LNCaP clone FGC (cell line): ENCODE results near the gene LGALS8.
"Not testable (repeated sequence)": the region's sequence is repeated elsewhere in the genome, so short reads cannot be mapped to it uniquely, and the experiment has no call there.

Source experiments
- DNase-seq: peaks from one replicate; pipeline ENCODE4 v3.0.0-alpha.2; 2011; ENCODE audit warnings: low read depth
- H3K4me3 ChIP-seq: 2 replicates; pipeline ENCODE4 v1.5.1; 2011; ENCODE audit warnings: mild to moderate bottlenecking, low read depth, low read length, control low read depth
- CTCF ChIP-seq: IDR thresholded peaks from 2 replicates; pipeline ENCODE4 v1.5.1; 2012; ENCODE audit warnings: mild to moderate bottlenecking; ENCODE audit not compliant: control insufficient read depth, insufficient read depth; ENCODE audit errors: extremely low read depth

The LGALS8 gene

DNA sequence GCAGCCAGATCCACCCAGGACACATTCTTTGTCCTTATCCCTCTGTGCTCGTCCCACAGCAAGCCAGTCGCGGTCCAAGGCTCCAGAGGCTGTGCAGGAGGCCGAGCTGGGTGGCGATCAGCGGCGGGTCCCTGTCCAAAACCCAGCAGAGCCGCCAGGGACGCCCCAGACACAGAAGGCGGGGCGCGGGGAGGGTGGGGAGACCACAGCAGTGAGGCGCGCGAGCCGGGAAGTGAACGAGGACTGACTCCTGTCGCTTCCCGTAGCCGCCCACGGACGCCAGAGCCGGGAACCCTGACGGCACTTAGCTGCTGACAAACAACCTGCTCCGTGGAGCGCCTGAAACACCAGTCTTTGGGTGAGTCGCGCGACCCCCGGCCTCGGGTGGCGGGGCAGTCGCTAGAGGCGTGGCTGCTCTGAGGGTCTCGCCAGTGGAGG lies at the start of gene LGALS8:
LGALS8 (plus strand) TSS at position 279 of the 438 bp plus-strand sequence. CDS start 2,089 bp downstream, outside the sequence.
- peak within 1 kb of the TSS; percentile 74 for H3K4me3 ChIP-seq
- TF ChIP-seq CTCF: 0 out of 2 replicates have a peak, but pooled peaks have one; percentile 2
- no peak for DNase-seq

- TF ChIP-seq CTCF: no peak
- no peak for DNase-seq
These were observed 47.8 kb upstream of the LGALS8 start for GRCh38 chr1:236476019-236476418.

DNA sequence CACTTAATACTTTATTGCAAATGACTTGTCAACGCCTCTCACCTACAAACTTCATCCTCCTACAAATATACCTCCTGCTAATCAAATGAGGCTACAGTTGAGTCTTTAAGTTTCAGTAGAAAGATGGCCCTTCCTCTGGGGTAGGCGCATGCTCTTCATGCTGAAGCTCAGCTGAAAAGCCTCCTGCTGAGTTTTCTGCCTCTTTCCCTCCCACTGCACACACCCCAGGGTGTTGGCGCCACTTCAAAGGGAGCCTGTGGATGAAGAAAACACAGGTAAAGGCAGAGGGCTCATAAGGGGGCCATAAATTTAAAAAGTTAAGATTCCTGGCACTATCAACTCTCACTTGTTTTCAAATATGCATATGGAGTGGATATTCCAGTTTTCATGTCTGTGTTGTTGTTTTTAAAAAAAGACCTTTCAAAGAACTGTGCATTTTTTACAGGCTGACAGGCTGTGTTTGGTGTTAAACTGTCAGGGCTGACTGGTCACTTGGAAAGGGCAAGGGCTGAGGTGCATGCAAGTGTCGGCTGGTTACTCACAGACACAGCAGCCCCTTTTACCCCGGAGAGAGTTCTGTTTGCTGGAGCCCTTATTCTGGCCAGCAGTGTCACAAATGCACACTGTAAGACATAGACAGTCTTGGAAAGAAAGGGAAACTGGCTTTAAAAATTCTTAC lies 42.9 kb upstream of the LGALS8 start:
- no peak overlapping the region for H3K4me3 ChIP-seq
- no peak for TF ChIP-seq CTCF
- no peak for DNase-seq

More at GRCh38 chr1:236476019-236476418, 47.8 kb upstream of the LGALS8 start:
- H3K4me3 ChIP-seq: no peak overlapping the region

- DNase-seq: no peak
- TF ChIP-seq CTCF: no peak
- no peak overlapping the region for H3K4me3 ChIP-seq
These were observed 39.3 kb upstream of the LGALS8 start for GRCh38 chr1:236484310-236484971.

GRCh38 chr1:236486356-236487002 lies 37.3 kb upstream of the LGALS8 start:
- TF ChIP-seq CTCF: no peak

GRCh38 chr1:236489161-236489560 lies 34.6 kb upstream of the LGALS8 start:
- DNase-seq, H3K4me3 ChIP-seq: not testable (repeated sequence)

More at GRCh38 chr1:236486356-236487002, 37.3 kb upstream of the LGALS8 start:
- DNase-seq: no peak
- H3K4me3 ChIP-seq: no peak overlapping the region

DNA sequence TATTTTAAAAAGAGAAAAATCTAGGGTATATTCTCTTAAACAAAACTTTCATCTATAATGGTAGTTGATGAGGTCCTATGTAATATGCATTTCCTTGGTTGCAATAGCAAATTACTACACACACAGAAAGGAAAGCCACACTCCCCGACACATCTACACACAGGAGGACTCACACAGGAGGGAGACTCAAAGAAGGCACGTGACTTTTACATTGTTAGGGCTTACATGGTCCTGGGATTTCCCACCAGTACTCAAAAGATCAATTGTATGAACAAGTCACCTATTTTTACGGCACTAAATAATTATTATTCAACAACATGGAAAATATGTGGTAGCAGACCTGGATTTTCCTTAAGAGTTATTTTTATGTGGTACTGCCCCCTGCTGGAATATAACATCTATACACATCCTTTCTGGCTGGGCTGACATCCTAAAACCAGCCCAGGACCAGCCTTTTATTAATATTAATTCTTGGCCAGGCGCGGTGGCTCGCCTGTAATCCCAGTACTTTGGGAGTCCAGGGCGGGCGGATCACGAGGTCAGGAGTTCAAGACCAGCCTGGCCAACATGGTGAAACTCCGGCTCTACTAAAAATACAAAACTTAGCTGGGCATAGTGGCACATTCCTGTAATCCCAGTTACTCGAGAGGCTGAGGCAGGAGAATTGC lies 33.9 kb upstream of the LGALS8 start:
- H3K4me3 ChIP-seq: no peak overlapping the region
- peak; percentile 59 for TF ChIP-seq CTCF
- peak; percentile 54 for DNase-seq
